Ascending aorta (tissue), 2 donors: ENCODE data around the gene DGKD. TPM values are rescaled to one million over a fixed set of nuclear protein-coding genes. Genes with fewer than 3 reads are reported as not detected.

ENCODE experiments used
- DNase-seq, 2 donors: peaks; one replicate each; pipeline ENCODE4 v3.0.0-alpha.2; 2019; ENCODE audit warnings: low spot score in 2 of 2
- H3K27ac ChIP-seq, 2 donors: fragments of 200-600 bp; sonication (generic); one replicate each; pipeline ENCODE4 v1.5.1; 2016 to 2017; ENCODE audit warnings: mild to moderate bottlenecking in 1 of 2
- H3K27me3 ChIP-seq: fragments of 200-600 bp; sonication (generic); one replicate; pipeline ENCODE4 v1.5.1; 2017
- H3K36me3 ChIP-seq, 2 donors: fragments of 200-600 bp; sonication (generic); one replicate each; pipeline ENCODE4 v1.5.1; 2016
- H3K4me1 ChIP-seq, 2 donors: fragments of 200-600 bp; sonication (generic); one replicate each; pipeline ENCODE4 v1.5.1; 2016 to 2017; ENCODE audit warnings: mild to moderate bottlenecking in 1 of 2
- H3K4me3 ChIP-seq, 2 donors: fragments of 200-600 bp; sonication (generic); one replicate each; pipeline ENCODE4 v1.5.1; 2016 to 2017; ENCODE audit warnings: mild to moderate bottlenecking in 1 of 2
- H3K9me3 ChIP-seq, 2 donors: fragments of 200-600 bp; sonication (generic); one replicate each; pipeline ENCODE4 v1.5.1; 2016
- CTCF ChIP-seq, 3 experiments: fragments of 200-600 bp in 2 of 3; fragments of 450-650 bp in 1 of 3; sonication (generic) in 2 of 3; IDR thresholded peaks; one replicate each; pipeline ENCODE4 v1.5.1; 2016 to 2019; ENCODE audit warnings: antibody characterized with exemption in 3 of 3, mild to moderate bottlenecking in 1 of 3, moderate library complexity in 1 of 3
- intact Hi-C: fragments of 100-400 bp; cut with DNase I; formaldehyde crosslinking; loops from one replicate; pipeline ENCODE4 v1.15.1; 2023
- total RNA-seq: library from RNA; depleted of rRNA; stranded (reverse); fragments of >200 nt; gene quantifications from one replicate; pipeline ENCODE4 v1.1.0, GENCODE V29; 2016

The DGKD gene
- 28.3 TPM for total RNA-seq

GRCh38 chr2:233353769-233354499 is at the start of gene DGKD:
TSS of gene DGKD (plus strand) at chr2:233354494. CDS start at chr2:233354519, 25 bp downstream.
- DNase-seq = peak in 1 of 2 donors; percentile 68
- Histone ChIP-seq H3K4me3 (peak within 1 kb of the TSS; percentile 77 to 78), H3K4me1 (peaks cover 0 to 10% of the 10 kb centered on the region in 2 donors), H3K27ac (peak within 1 kb of the TSS in 1 of 2 donors; percentile 46), H3K9me3 (no peaks in the 10 kb centered on the region), H3K36me3 (no peaks in the 10 kb centered on the region), H3K27me3 (no peaks in the 10 kb centered on the region)
- peak in 2 of 3 experiments; percentile 33 to 51 for TF ChIP-seq CTCF (IDR thresholded peaks at IDR 0.05)
- intact Hi-C loops = loop anchor here (1.0 to 5.0 kb wide), 4 partner anchors 33 to 213 kb away; partner anchors contain the start of gene USP40

GRCh38 chr2:233307565-233307964 is 46.7 kb upstream of the DGKD start, which contains the start of gene SAG:
TSS of gene SAG (plus strand) at chr2:233307816. CDS start at chr2:233309190, 1,374 bp downstream.
- no peak within 1 kb of the TSS for H3K27ac ChIP-seq
- no peak for DNase-seq
- no peak for TF ChIP-seq CTCF (IDR thresholded peaks at IDR 0.05)
- intact Hi-C loops = no loop called here
- no peaks in the 10 kb centered on the region for H3K9me3 ChIP-seq
- no peaks in the 10 kb centered on the region for H3K36me3 ChIP-seq
- H3K4me1 ChIP-seq = no peaks in the 10 kb centered on the region
- no peak within 1 kb of the TSS for H3K4me3 ChIP-seq
- H3K27me3 ChIP-seq = no peaks in the 10 kb centered on the region

GRCh38 chr2:233311241-233311926 is 42.9 kb upstream of the DGKD start:
- Histone ChIP-seq H3K4me3 (no peak overlapping the region), H3K9me3 (no peaks in the 10 kb centered on the region), H3K36me3 (no peaks in the 10 kb centered on the region), H3K27ac (no peak overlapping the region), H3K4me1 (no peaks in the 10 kb centered on the region), H3K27me3 (no peaks in the 10 kb centered on the region)
- no peak for DNase-seq
- intact Hi-C loops = no loop called here
- no peak for TF ChIP-seq CTCF (IDR thresholded peaks at IDR 0.05)

- no peaks in the 10 kb centered on the region for H3K27me3 ChIP-seq
- no peak for DNase-seq
- no peak for TF ChIP-seq CTCF (IDR thresholded peaks at IDR 0.05)
- intact Hi-C loops = no loop called here
- no peaks in the 10 kb centered on the region for H3K36me3 ChIP-seq
- H3K4me1 ChIP-seq = no peaks in the 10 kb centered on the region
- no peaks in the 10 kb centered on the region for H3K9me3 ChIP-seq
- no peak overlapping the region for H3K4me3 ChIP-seq
- H3K27ac ChIP-seq = no peak overlapping the region
Measured at GRCh38 chr2:233312874-233313273, 41.4 kb upstream of the DGKD start.

- no peak overlapping the region for H3K27ac ChIP-seq
- no peaks in the 10 kb centered on the region for H3K4me1 ChIP-seq
- no peak for TF ChIP-seq CTCF (IDR thresholded peaks at IDR 0.05)
- no peak overlapping the region for H3K4me3 ChIP-seq
- H3K36me3 ChIP-seq = no peaks in the 10 kb centered on the region
- H3K9me3 ChIP-seq = no peaks in the 10 kb centered on the region
- H3K27me3 ChIP-seq = no peaks in the 10 kb centered on the region
- DNase-seq = no peak
- intact Hi-C loops = no loop called here
Measured at GRCh38 chr2:233314180-233314925, 39.9 kb upstream of the DGKD start.
